Endometrial microvascular endothelial cells (primary cell): Measurements from ENCODE around the gene DNAI4. TPM values are rescaled to one million over a fixed set of nuclear protein-coding genes. Genes with fewer than 3 reads are reported as not detected.
"Not testable (repeated sequence)": the region's sequence is repeated elsewhere in the genome, so short reads cannot be mapped to it uniquely, and the experiment has no call there.

Source experiments
- in situ Hi-C: cut with HindIII; loops from 2 replicates; pipeline ENCODE4 v1.10.0; 2017; ENCODE audit warnings: low sequenced_read_pairs, low pct_unique_long_range_greater_than_20kb; ENCODE audit errors: inconsistent ontology term
- total RNA-seq: library from RNA; depleted of rRNA; stranded (reverse); fragments of >200 nt; gene quantifications from one replicate; pipeline ENCODE4 v1.2.3, GENCODE V29; 2015; ENCODE audit errors: inconsistent ontology term

DNAI4 gene
- total RNA-seq, 1 donor from 2014 or later, result 1.7 TPM

DNA sequence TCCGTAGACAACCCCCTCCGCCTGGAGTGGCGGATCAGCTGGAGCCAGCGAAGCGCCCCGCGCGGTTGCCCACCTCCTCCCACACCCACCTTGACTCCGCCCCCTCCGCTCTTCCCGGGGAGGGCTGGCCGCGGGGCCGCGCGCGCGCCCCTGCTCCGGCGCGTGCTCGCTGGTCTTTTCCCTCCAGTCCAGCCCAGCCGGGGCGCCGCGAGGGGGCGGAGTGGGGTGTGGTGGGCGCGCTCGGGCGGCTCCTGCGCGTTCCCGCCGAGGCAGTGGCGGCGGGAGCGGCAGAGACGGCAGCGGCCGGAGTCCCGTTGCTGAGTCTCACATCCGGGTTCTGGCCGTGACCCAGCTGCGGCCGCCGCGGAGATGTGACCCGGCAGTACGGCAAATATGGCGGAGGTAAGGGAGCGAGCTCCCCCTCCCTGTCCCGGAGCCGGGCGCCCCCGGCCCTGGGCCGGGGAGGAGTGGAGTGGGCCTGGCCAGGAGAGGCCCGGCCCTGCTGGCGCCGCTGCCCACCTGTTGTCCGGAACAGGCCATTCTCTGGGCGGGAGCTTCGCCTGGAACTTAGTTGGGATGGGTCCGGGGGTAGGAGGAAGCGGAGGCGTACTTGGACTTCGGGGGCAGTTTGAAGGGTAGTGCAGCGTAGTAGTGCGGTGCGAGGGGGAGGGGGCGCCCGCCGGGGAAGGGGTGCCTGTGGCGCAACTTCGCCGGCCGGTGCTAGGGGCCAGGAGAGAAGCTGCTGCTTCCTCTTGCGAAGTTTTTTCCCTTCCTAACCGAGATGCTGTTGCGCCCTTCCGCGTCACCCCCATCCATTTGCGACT, 5.6 kb upstream of the DNAI4 start:
- in situ Hi-C loops, result no loop called here

GRCh38 chr1:66929691-66929998, 5.0 kb upstream of the DNAI4 start:
- in situ Hi-C loops, result no loop called here

- in situ Hi-C loops, result no loop called here
Observed at GRCh38 chr1:66929146-66929688, 4.6 kb upstream of the DNAI4 start.

GRCh38 chr1:66927528-66927927, 2.9 kb upstream of the DNAI4 start:
- in situ Hi-C loops, result no loop called here

DNA sequence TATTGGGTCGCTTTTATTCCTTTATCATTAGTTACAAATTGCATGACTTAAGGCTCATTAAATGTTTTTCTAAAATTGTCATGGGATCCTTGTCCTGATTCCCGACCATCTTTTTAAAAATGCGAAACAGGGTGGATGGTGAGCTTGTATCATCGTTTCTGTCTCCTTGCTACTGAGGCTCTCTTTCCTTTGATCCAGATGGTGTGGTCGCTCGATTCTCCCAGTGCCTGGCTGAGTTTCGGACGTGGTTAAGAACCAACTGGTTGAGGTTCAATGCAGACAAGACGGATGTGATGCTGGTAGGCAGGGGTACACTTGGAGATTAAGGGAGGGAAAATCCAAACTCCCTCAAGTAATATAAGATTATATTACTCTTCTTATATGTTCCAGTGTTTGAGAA, 1.3 kb upstream of the DNAI4 start:
- in situ Hi-C loops, result no loop called here

- in situ Hi-C loops, result no loop called here
Observed at GRCh38 chr1:66925558-66925910, 878 bp upstream of the DNAI4 start.

DNA sequence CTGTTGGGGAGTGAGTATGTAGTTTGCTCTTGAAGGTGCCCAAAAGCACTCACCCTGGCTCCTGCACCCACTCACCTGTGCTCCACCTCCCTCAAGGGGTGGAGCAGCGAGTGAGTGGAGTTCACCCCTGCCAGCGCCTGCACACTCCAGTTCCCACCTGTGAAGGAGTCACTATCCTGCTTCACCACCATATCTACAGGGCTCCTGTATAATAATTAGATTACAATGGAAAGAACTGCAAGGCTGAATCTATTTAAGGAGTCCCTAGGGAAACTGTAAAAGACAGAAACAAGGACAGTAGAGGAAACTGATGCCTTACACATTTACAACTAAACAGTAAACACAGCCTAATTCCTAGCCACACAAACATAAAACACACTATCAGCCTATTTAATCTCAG, 4.1 kb downstream of the DNAI4 start:
- in situ Hi-C loops, result no loop called here

DNA sequence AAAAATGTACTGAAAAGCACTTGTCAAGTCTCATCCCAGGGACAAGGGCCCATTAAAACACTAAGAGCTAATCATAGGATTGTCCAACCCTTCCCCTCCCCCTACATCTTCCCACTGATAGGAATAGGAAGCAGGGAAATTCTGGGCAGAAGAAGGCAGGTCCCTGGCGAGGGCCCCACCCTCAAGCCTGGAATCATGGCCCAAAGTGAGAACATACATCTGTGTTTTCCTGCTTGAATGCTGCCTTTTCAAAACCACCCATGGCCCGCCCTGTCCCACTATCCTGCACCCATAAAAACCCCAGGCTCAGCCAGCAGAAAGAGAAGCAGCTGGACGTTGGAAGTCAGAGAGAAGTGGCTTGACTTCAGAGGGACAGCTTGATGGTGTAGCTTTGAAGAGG, 4.8 kb downstream of the DNAI4 start:
- in situ Hi-C loops, result no loop called here

DNA sequence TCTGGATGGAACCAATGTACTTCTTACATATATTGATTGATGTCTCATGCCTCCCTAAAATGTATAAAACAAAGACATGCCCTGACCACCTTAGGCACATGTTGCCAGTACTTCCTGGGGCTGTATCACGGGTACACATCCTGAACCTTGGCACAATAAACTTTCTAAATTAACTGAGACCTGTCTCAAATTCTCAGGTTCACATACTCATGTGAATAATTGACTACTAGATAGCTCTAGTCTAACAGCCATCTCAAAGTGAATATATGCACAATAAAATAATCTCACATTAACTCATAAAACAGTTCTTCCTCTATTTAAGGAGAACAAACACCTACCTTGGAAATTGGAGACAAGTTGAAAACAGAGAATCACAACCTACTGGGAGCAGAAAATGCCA, 5.6 kb downstream of the DNAI4 start:
- in situ Hi-C loops, result no loop called here

DNA sequence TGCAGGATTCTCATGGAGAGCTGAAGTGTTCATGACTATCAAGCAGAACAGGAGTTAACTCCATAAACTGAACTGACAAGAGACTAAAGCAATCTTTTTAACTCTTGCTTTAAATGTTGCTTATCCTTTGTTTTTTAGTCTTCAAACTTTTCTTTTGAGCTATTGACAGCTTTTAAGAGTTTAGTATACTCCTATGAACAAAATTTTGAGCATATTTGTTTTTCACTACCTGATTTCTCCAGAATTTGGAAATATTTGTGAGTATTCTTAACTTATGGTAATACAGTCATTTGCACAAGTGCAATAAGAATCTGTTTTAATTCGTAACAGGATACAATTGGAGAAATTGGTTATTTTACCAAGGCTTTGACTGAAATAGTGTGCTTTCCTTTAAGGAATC, 7.2 kb downstream of the DNAI4 start:
- in situ Hi-C loops, result no loop called here

GRCh38 chr1:66916320-66916719, 8.3 kb downstream of the DNAI4 start:
- in situ Hi-C loops, result no loop called here

GRCh38 chr1:66915203-66915602, 9.5 kb downstream of the DNAI4 start:
- in situ Hi-C loops, result not testable (repeated sequence)

GRCh38 chr1:66893712-66894111, 30.9 kb downstream of the DNAI4 start:
- in situ Hi-C loops, result no loop called here

DNA sequence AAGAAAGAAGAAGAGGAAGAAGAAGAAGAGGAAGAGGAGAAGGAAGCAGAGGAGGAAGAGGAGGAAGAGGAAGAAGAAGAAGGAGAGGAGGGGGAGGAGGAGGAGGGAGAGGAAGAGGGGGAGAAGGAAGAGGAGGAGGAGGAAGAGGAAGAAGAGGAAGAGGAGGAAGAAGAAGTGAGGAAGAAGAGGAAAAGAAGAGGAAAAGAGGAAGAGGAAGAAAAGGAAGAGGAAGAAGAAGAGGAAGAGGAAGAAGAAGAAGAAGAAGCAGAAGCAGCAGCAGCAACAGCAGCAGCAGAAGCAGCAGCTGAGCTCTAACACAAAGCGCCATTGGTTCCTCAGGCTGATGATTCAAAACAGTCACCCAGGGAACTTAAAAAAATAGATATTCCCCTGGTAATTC, 34.0 kb downstream of the DNAI4 start:
- in situ Hi-C loops, result no loop called here

DNA sequence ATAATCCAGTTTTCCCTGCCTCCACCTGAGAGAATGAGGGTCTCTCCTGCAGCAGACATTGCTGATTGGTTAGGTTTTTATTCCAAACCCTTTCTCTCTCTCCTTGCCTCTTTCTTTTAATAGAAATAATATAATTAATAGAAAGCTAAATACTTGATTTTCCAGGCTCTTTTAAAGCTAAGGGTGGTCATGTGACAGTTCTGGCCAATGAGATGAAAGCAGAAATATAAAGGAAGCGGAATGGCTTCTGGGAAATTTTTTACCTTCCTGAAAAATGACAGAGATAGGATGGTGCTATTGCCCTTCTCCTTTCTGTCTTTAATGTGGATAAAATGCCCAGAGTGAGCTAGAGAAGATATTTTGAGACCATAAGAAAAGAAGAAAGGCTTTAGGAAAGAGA, 35.6 kb downstream of the DNAI4 start:
- in situ Hi-C loops, result no loop called here

- in situ Hi-C loops, result no loop called here
Observed at GRCh38 chr1:66876664-66877063, 48.0 kb downstream of the DNAI4 start.

DNA sequence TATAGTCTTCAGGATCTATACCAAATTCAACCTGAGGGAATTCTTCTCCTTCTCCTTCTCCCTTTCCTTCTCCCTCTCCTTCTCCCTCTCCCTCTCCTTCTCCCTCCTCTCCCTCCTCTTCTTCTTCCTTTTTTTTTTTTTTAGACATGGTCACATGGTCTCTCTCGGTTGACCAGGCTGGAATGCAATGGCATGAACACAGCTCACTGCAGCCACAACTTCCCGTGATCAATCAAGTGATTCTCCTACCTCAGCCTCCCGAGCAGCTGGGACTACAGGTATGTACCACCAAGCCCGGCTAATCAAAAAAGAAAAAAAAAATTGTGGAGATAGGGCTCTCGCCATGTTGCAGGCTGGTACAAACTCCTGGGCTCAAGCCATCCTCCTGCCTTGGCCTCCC, 51.5 kb downstream of the DNAI4 start:
- in situ Hi-C loops, result no loop called here

DNA sequence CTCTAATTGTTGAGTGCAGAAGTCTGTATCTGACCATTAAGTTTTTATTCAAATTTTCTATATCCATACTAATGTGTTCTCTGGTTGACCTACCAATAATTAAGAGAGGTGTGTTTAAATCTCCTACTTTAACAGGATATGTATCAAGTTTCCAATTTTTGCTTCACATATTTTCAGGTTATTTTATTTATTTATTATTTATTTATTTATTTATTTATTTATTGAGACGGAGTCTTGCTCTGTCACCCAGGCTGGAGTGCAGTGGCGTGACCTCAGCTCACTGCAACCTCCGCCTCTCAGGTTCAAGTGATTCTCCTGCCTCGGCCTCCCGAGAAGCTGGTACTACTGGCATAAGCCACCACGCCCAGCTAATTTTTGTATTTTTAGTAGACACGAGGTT, 52.6 kb downstream of the DNAI4 start:
- in situ Hi-C loops, result not testable (repeated sequence)

DNA sequence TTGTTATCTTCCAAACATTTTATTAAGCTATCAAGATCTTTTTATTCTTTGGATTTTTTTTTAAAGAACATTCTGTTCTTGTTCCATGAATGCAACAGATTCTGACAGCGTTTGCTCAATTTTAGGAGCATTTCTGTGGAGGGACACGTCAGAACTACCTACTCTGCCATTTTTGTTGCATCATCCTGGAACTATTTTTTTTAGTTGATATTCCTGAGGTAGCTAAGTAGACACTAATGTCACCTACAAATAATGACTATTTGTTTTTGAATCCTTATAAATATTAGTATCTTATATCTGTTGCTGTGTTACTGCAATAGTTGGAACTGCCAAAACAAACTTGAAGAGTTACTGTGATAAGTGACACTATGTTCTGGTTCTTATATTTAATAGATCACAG, 57.2 kb downstream of the DNAI4 start:
- in situ Hi-C loops, result no loop called here

GRCh38 chr1:66860529-66860928, 64.1 kb downstream of the DNAI4 start:
- in situ Hi-C loops, result no loop called here

DNA sequence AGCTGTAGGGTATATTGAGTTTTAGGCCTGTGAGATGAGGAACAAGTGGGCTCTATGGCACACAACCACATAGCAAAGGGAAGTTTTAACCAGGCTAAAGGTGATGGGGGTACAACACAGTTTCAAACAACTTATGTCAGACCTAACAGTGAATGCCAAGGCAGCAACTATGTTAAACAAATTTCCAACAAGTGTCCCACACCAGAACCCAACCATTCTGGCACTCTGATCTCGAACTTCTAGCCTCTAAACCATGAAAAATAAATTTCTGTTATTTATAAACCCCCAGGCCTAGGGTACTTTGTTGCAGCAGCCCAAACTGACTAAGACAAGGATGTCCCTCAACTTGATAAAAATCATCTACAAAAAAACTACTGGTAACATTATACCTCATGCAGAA, 71.3 kb downstream of the DNAI4 start:
- in situ Hi-C loops, result no loop called here
